Measurements from ENCODE around the gene GLCCI1. TPM values are rescaled to one million over a fixed set of nuclear protein-coding genes. Genes with fewer than 3 reads are reported as not detected.

The GLCCI1 gene
- total and polyA plus RNA-seq, 4 donors, result 1.4 to 5.9 (median 4.3) TPM

- Histone ChIP-seq H3K9ac (ENCODE audit: low read depth in 1 of 2, low read length in 2 of 2) (no peak overlapping the region), H3K27me3 (ENCODE audit: control insufficient read depth in 4 of 4, insufficient read depth in 4 of 4, low read length in 3 of 4) (no peaks in the 10 kb centered on the region), H3K27ac (ENCODE audit: low read depth in 1 of 2, low read length in 2 of 2) (no peak overlapping the region), H3K4me3 (ENCODE audit: low read depth in 1 of 3, low read length in 3 of 3) (no peak overlapping the region), H3K36me3 (ENCODE audit: control insufficient read depth in 4 of 4, insufficient read depth in 3 of 4, low read depth in 1 of 4, low read length in 3 of 4) (no peaks in the 10 kb centered on the region), H3K9me3 (ENCODE audit: control insufficient read depth in 4 of 4, low read length in 3 of 4) (no peaks in the 10 kb centered on the region), H3K4me1 (ENCODE audit: control insufficient read depth in 4 of 4, insufficient read depth in 4 of 4, low read length in 3 of 4) (no peaks in the 10 kb centered on the region)
- TF ChIP-seq YY1 (IDR thresholded peaks at IDR 0.05) (no peak), ATF3 (IDR thresholded peaks at IDR 0.05) (no peak), RAD21 (IDR thresholded peaks at IDR 0.05) (no peak), REST (IDR thresholded peaks at IDR 0.05) (no peak), TAF1 (conservative IDR thresholded peaks at IDR 0.05) (no peak), FOXA1 (IDR thresholded peaks at IDR 0.05) (no peak), MAX (IDR thresholded peaks at IDR 0.05) (no peak), GABPA (IDR thresholded peaks at IDR 0.05 in 1 of 2, conservative IDR thresholded peaks at IDR 0.05 in 1 of 2) (no peak), EGR1 (IDR thresholded peaks at IDR 0.05; ENCODE audit: low read depth in 2 of 2) (no peak), HNF4A (conservative IDR thresholded peaks at IDR 0.05) (no peak), JUND (IDR thresholded peaks at IDR 0.05) (no peak), CTCF (IDR thresholded peaks at IDR 0.05; ENCODE audit: low read depth, low read length, missing input control) (no peak), SP1 (IDR thresholded peaks at IDR 0.05) (no peak), NR2F2 (IDR thresholded peaks at IDR 0.05) (no peak)
- DNase-seq (ENCODE audit: low spot score), result no peak
- WGBS, result 74% methylated on average over 4 of the region's 4 CpGs
These were observed 20.4 kb upstream of the GLCCI1 start for GRCh38 chr7:7948232-7948631.

GRCh38 chr7:7953806-7954205 is 14.8 kb upstream of the GLCCI1 start:
- Histone ChIP-seq H3K4me1 (ENCODE audit: control insufficient read depth in 4 of 4, insufficient read depth in 4 of 4, low read length in 3 of 4) (peaks cover 0 to 2% (median 0%) of the 10 kb centered on the region in 4 donors), H3K4me3 (ENCODE audit: low read depth in 1 of 3, low read length in 3 of 3) (no peak overlapping the region), H3K27ac (ENCODE audit: low read depth in 1 of 2, low read length in 2 of 2) (no peak overlapping the region), H3K27me3 (ENCODE audit: control insufficient read depth in 4 of 4, insufficient read depth in 4 of 4, low read length in 3 of 4) (no peaks in the 10 kb centered on the region), H3K36me3 (ENCODE audit: control insufficient read depth in 4 of 4, insufficient read depth in 3 of 4, low read depth in 1 of 4, low read length in 3 of 4) (no peaks in the 10 kb centered on the region), H3K9ac (ENCODE audit: low read depth in 1 of 2, low read length in 2 of 2) (no peak overlapping the region), H3K9me3 (ENCODE audit: control insufficient read depth in 4 of 4, low read length in 3 of 4) (no peaks in the 10 kb centered on the region)
- no peak for DNase-seq (ENCODE audit: low spot score)
- TF ChIP-seq YY1 (IDR thresholded peaks at IDR 0.05) (no peak), TAF1 (conservative IDR thresholded peaks at IDR 0.05) (no peak), HNF4G (IDR thresholded peaks at IDR 0.05) (no peak), NR2F2 (IDR thresholded peaks at IDR 0.05) (no peak), CTCF (IDR thresholded peaks at IDR 0.05; ENCODE audit: low read depth, low read length, missing input control) (no peak), EGR1 (IDR thresholded peaks at IDR 0.05; ENCODE audit: low read depth in 2 of 2) (no peak), GABPA (IDR thresholded peaks at IDR 0.05 in 1 of 2, conservative IDR thresholded peaks at IDR 0.05 in 1 of 2) (no peak), SP1 (IDR thresholded peaks at IDR 0.05) (no peak), ATF3 (IDR thresholded peaks at IDR 0.05) (no peak)

Measured in liver (tissue), 9 donors.